ENCODE results near the gene PLGRKT.
"Not testable (repeated sequence)": the region's sequence is repeated elsewhere in the genome, so short reads cannot be mapped to it uniquely, and the experiment has no call there.

PLGRKT gene

GRCh38 chr9:5429873-5430564 lies 7.7 kb downstream of the PLGRKT start:
- no peak for DNase-seq

DNA sequence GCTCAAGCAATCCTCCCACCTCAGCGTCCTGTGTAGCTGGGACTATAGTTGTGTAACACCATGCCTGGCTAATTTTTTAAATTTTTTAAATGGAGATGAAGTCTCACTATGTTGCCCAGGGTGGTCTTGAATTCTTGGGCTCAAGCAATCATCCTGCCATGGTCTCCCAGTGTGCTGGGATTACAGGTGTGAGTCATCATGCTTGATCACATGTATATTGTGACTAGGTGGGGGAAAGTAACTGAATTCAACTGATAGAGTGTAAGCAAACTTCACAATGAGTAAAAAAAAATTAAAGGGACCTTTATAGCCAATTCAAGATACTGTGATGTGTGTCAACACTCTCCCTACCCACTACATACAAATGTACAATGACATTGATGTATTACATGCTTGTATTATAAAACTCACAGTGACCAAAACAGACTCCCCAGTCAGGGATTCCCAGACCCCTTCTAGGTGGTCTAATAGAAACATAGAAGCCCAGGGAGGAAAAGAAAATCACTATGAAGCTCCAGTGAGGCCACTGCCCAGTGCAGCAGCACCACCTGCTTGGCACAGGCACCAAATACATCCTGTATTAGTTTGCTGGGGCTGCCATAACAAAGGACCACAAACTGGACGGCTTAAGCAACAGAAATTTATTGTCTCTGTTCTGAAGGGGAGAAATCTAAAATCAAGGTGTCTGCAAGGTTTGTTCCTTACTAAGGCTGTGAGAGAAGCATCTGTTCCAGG lies 8.8 kb downstream of the PLGRKT start:
- DNase-seq, result no peak

GRCh38 chr9:5428172-5428571 lies 9.6 kb downstream of the PLGRKT start:
- DNase-seq, result no peak

GRCh38 chr9:5427005-5427404 lies 10.7 kb downstream of the PLGRKT start:
- DNase-seq, result no peak

DNA sequence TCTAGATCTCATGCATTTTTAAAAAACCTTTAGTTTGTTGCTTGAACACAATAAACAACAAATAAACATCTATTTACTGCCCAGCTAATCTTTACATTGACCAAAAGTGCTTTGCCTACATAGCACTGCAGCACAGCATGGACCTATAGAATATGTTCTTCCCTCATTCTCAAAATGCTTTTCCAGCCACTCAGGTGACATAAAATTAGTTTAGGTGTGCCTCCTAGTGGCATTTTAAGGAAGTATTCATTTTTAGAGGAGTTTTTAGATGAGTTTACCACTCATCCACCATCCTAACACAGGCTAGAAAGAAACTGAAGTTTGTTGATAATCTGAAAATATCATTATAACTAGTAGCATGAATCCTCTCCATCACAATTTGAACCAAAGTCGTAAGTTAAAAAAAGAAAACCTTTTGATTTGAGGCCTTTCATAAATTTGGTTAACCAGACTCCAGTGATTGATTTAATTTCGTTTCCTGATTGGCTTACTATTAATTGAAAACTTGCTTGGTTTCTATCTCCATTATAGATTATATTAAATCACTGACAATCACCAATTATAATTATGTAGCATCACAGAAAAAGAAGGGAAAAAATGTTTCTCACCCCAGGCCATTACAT lies 12.6 kb downstream of the PLGRKT start:
- DNase-seq, result peak; percentile 65

- DNase-seq, result no peak
Measured at GRCh38 chr9:5422276-5422675, 15.4 kb downstream of the PLGRKT start.

DNA sequence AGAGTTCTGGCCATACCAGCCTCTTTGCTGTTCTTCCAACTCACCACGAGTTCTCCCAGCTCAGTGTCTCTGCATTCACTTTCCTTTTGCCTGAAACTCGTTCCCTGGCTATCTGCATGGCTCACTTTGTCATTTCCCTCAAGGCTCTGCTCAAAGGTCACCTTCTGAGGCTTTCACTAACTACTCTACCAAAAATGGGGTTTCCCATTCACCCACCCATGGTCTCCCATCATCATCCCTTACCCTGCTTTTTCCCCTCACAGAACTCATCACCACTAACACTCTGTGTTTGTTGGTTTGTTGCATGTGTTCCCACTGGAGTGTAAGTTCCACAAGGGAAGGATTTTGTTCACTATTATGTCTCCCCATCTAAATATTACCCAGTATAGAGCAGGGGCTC lies 16.6 kb downstream of the PLGRKT start:
- DNase-seq, result no peak

GRCh38 chr9:5419987-5420386 lies 17.7 kb downstream of the PLGRKT start:
- DNase-seq, result no peak

DNA sequence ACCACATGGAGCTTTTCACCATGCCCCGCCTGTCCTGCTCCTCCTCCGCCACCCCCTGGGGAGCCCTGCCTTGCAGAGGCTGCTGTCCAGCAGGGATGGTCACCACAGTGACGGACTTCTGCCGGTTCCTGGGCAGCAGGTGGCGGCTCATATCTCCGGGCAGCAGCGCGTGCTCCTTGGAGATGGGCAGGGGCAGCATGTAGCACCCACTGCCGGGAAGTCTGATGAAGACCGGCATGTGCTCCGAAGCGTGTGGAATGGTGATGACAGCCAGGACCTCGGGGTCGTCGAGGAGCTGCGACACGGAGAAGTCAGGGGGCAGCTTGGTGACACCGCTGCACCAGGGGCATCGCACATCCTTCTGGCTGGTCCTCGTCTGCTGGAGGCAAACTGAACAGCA lies 19.2 kb downstream of the PLGRKT start:
- DNase-seq, result no peak

GRCh38 chr9:5416953-5417352 lies 20.8 kb downstream of the PLGRKT start:
- DNase-seq, result no peak

GRCh38 chr9:5408596-5408995 lies 29.1 kb downstream of the PLGRKT start:
- no peak for DNase-seq

- DNase-seq, result no peak
Measured at GRCh38 chr9:5402217-5402616, 35.5 kb downstream of the PLGRKT start.

DNA sequence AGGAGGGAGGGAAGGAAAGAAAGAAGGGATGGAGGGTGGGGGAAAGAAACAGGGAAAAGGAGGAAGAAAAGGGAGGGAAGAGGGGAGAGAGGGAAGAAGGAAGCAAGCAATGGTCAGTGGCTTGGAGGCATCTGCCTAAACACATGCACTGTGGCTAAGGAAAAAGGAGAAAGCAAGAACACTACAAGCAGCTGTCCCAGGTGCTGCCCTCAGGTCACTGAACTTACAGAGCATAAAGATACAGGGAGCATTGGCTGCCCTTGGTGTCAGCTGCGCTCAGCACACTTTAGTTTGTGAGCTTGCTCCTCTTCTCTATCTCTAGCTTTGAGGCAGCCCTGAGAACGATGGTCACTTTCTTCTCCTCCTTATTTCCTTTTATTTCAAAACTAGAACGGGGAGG lies 40.2 kb downstream of the PLGRKT start:
- DNase-seq, result not testable (repeated sequence)

- no peak for DNase-seq
Measured at GRCh38 chr9:5395428-5395827, 42.3 kb downstream of the PLGRKT start.

DNA sequence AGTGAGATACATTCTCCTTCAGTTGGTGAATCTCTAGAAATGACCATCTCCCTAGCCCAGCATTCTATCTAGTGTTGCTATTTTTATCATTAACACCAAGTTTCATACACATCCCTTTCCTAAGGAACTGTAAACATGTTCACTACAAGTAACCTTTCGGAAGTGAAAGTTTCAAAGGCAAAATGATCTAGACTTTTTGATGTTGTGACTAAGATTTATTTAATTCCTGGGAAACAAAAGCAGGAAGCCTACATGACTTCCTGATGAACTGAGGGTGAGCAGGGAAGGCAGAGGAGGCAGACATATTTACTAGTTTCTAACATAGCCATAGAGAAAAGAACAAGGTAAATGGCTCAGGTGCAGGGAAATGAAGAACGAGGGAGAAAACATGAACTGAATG lies 43.7 kb downstream of the PLGRKT start:
- DNase-seq, result not testable (repeated sequence)

DNA sequence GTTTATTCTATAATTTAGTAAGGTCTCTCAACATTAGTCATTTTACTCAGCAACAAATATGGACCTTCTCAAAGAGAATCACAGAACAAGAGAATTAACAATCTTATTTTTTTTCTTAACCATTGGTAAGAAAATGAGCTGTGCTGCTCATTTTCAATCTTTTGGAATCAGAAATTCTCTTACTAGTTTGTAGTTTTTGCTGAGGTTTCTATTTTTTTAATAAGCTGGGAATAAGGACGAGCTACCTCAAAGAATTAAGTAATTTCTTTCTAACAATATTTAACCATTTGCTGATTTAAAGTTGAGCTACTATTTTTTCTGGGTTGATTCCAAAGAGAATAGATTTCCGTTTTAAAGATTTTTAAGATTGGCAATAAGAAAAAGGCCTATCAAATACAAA lies 44.2 kb downstream of the PLGRKT start:
- no peak for DNase-seq

- DNase-seq, result no peak
Measured at GRCh38 chr9:5392285-5392684, 45.4 kb downstream of the PLGRKT start.

DNA sequence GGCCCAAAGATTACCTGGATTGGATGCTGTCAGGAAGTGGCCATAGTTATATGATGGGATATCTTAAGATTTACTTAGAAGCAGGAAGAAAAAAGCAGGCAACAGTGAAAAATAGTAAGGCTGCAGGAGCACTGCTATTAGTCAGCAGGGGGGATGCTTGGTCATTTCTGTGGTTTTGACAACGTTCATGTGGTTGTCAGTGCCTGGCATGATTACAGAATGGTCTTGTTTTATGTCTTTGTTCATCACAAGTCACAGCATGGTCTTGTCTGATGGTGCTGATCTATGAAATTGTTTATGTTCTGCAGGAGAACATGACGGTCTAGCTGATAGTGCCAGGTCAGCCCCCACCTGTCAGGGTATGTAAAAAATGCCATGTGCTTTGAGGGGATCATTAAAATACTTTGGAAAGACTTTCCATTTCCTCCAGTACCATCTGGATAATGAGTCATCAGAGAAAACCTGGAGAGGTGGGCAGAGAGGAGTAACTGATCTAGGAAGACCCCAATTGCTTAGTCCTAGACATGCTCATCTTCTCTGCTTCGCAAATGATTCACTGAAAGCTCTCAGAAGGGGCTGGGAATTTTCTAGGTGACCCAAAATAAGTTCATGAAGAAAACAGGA lies 48.5 kb downstream of the PLGRKT start:
- no peak for DNase-seq

- no peak for DNase-seq
Measured at GRCh38 chr9:5388026-5388819, 49.5 kb downstream of the PLGRKT start.

GRCh38 chr9:5384436-5384835 lies 53.3 kb downstream of the PLGRKT start:
- no peak for DNase-seq

DNA sequence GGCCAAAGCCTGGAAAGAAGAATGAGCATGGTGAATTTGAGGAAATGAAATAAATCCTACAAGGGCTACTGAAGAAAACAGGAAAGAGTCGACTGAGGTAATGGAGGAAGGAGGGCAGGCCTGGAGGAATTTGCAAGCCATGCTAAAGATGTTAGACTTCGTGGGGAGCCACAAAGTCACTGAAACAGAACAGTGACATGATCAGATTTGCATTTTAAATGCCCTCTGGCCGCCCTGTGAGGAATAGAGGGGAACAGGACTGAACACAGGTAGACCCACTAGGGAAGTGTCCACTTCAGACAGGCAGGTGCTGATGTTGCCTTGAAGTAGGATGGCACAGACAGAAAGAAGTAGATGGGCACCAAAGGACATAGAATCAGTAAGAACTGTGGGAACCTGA lies 55.2 kb downstream of the PLGRKT start:
- no peak for DNase-seq

GRCh38 chr9:5375790-5376477 lies 61.8 kb downstream of the PLGRKT start:
- DNase-seq, result peak; percentile 10
